NT2/D1 (cell line): Measurements from ENCODE around the gene PRL.

Source experiments
- SUZ12 ChIP-seq: IDR thresholded peaks from 2 replicates; pipeline ENCODE4 v1.6.1; 2011; ENCODE audit not compliant: insufficient read length, insufficient read depth; ENCODE audit errors: extremely low read depth
- YY1 ChIP-seq: IDR thresholded peaks from 2 replicates; pipeline ENCODE4 v1.6.1; 2011; ENCODE audit not compliant: insufficient read length, insufficient read depth
- ZNF274 ChIP-seq: IDR thresholded peaks from 2 replicates; pipeline ENCODE4 v1.6.1; 2011; ENCODE audit warnings: mild to moderate bottlenecking, low read depth, low read length

- TF ChIP-seq ZNF274 (no peak), YY1 (no peak), SUZ12 (no peak)
Measured at GRCh38 chr6:22284666-22285065, 12.2 kb downstream of the PRL start.
